Stomach (tissue), 9 donors: Measurements from ENCODE around the gene BTN2A1. TPM values are rescaled to one million over a fixed set of nuclear protein-coding genes. Genes with fewer than 3 reads are reported as not detected.
"Not testable (repeated sequence)": the region's sequence is repeated elsewhere in the genome, so short reads cannot be mapped to it uniquely, and the experiment has no call there.

Experiments used
- DNase-seq, 2 donors: peaks; one replicate each; pipeline versions ENCODE4 v3.0.0 to v3.0.0-alpha.2; 2013 to 2019
- H3K27ac ChIP-seq, 5 donors: fragments of 200-600 bp in 4 of 5; sonication (generic) in 4 of 5; one replicate each; pipeline ENCODE4 v1.5.1; 2013 to 2019; ENCODE audit warnings: mild to moderate bottlenecking in 1 of 5, moderate library complexity in 1 of 5
- H3K27me3 ChIP-seq, 3 donors: fragments of 200-600 bp; sonication (generic); one replicate each; pipeline ENCODE4 v1.5.1; 2017 to 2019; ENCODE audit warnings: mixed run types in 1 of 3
- H3K36me3 ChIP-seq, 4 donors: fragments of 200-600 bp; sonication (generic); 1 replicate in 3 of 4; 2 replicates in 1 of 4; pipeline ENCODE4 v1.5.1; 2016 to 2019
- H3K4me1 ChIP-seq, 4 donors: fragments of 200-600 bp; sonication (generic); one replicate each; pipeline ENCODE4 v1.5.1; 2016 to 2019
- H3K4me3 ChIP-seq, 4 donors: fragments of 200-600 bp; sonication (generic) in 3 of 4; one replicate each; pipeline ENCODE4 v1.5.1; 2016 to 2019; ENCODE audit warnings: mild to moderate bottlenecking in 1 of 4
- H3K9me3 ChIP-seq, 4 donors: fragments of 200-600 bp; sonication (generic); one replicate each; pipeline ENCODE4 v1.5.1; 2016 to 2019
- EP300 ChIP-seq: sonication (generic); formaldehyde crosslinking; IDR thresholded peaks from one replicate; pipeline ENCODE4 v1.6.1; 2017; ENCODE audit warnings: antibody characterized with exemption
- POLR2A ChIP-seq, 4 donors: fragments of 450-650 bp; IDR thresholded peaks; one replicate each; pipeline ENCODE4 v1.6.1; 2016; ENCODE audit warnings: antibody characterized with exemption in 4 of 4, control low read depth in 2 of 4, mild to moderate bottlenecking in 1 of 4, moderate library complexity in 1 of 4
- POLR2AphosphoS5 ChIP-seq, 3 donors: sonication (generic); formaldehyde crosslinking; IDR thresholded peaks; one replicate each; pipeline ENCODE4 v1.6.1; 2016; ENCODE audit warnings: antibody characterized with exemption in 3 of 3
- WGBS, 5 donors: extraction: QIAGEN DNeasy Blood & Tissue Kit in 3 of 5; methylation state at CpG; one replicate each; pipeline versions ENCODE4 v1.1.5 to v1.1.7; 2013 to 2018; 5-methylcytosine and 5-hydroxymethylcytosine counted together
- intact Hi-C: fragments of 100-400 bp; cut with DNase I; formaldehyde crosslinking; loops from one replicate; pipeline ENCODE4 v1.15.1; 2023; ENCODE audit warnings: low total_unique reads
- polyA plus RNA-seq, 3 donors: library from polyadenylated mRNA; stranded (reverse); fragments of 200-250 nt; gene quantifications; one replicate each; pipeline ENCODE4 v1.2.3, GENCODE V29; 2013
- total RNA-seq, 5 donors: library from RNA; depleted of rRNA; stranded (reverse); fragments of >200 nt; gene quantifications; one replicate each; pipeline versions ENCODE4 v1.1.0 to v1.2.3, GENCODE V29; 2014 to 2016
- TF ChIP-seq, protein P1 (sequence below), 7 experiments: fragments of 450-650 bp in 4 of 7; fragments of 200-600 bp in 3 of 7; sonication (generic) in 3 of 7; IDR thresholded peaks; one replicate each; pipeline ENCODE4 v1.5.1; 2016 to 2019; ENCODE audit warnings: antibody characterized with exemption in 7 of 7, control low read depth in 2 of 7, mild to moderate bottlenecking in 1 of 7
- donor health status: healthy with polysubstance abuse.
- donor health status: Bipolar disorder and iron deficiency.
- donor health status: healthy.

The BTN2A1 gene
- total and polyA plus RNA-seq, 8 donors = 2.9 to 16.9 (median 10.7) TPM

DNA sequence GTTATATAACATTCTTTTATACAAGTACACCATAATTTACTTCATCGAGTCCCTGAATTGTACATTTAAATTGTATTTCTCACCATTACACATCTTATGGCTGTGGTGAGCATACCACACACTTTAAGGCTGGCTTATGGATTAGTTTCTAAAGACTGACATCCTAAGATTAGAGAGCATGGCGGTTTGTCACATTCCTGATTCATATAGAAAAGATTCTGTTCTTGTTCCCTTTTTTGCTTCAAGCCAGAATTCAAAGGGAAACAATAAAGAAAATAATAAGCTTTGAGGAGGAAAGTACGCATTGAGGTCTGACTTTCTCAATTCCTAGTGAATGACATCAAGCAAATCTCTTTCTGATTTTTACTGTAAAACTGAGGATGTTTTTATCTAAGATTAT lies 44.9 kb downstream of the BTN2A1 start:
- no peaks in the 10 kb centered on the region for H3K9me3 ChIP-seq
- peaks cover 0 to 58% (median 25%) of the 10 kb centered on the region in 3 donors for H3K27me3 ChIP-seq
- DNase-seq = no peak
- WGBS, 5 donors = 88 to 93% (median 90%) methylated on average over 3 of the region's 3 CpGs
- H3K27ac ChIP-seq = no peak overlapping the region
- H3K4me1 ChIP-seq = peaks cover 13 to 15% (median 14%) of the 10 kb centered on the region in 4 donors
- TF ChIP-seq, protein P1, sequence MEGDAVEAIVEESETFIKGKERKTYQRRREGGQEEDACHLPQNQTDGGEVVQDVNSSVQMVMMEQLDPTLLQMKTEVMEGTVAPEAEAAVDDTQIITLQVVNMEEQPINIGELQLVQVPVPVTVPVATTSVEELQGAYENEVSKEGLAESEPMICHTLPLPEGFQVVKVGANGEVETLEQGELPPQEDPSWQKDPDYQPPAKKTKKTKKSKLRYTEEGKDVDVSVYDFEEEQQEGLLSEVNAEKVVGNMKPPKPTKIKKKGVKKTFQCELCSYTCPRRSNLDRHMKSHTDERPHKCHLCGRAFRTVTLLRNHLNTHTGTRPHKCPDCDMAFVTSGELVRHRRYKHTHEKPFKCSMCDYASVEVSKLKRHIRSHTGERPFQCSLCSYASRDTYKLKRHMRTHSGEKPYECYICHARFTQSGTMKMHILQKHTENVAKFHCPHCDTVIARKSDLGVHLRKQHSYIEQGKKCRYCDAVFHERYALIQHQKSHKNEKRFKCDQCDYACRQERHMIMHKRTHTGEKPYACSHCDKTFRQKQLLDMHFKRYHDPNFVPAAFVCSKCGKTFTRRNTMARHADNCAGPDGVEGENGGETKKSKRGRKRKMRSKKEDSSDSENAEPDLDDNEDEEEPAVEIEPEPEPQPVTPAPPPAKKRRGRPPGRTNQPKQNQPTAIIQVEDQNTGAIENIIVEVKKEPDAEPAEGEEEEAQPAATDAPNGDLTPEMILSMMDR (IDR thresholded peaks at IDR 0.05) = no peak
- intact Hi-C loops = no loop called here
- H3K4me3 ChIP-seq = no peak overlapping the region
- no peaks in the 10 kb centered on the region for H3K36me3 ChIP-seq

DNA sequence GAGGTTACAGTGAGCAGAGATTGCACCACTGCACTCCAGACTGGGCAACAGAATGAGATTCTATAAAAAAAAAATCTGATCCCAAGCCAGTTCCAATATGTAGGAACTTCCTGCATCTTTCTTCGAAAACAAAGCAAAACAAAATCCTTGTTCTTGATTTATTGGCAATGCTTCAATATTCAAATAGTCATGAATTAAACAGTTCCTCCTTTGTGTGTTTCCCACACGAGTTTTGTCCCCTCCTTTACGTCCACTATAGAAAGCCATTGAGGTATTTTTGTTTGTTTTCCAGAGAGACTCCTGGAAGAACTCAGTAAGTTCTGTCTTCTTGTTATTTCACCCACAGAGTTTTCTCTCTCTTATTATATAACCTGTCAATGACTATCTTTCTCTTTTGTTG lies 49.9 kb downstream of the BTN2A1 start:
- no peak for DNase-seq
- no peak overlapping the region for H3K27ac ChIP-seq
- intact Hi-C loops = no loop called here
- H3K4me1 ChIP-seq = no peaks in the 10 kb centered on the region
- H3K4me3 ChIP-seq = no peak overlapping the region
- H3K9me3 ChIP-seq = no peaks in the 10 kb centered on the region
- TF ChIP-seq, protein P1 (IDR thresholded peaks at IDR 0.05) = no peak
- no peak for TF ChIP-seq EP300
- no peak for TF ChIP-seq POLR2A (IDR thresholded peaks at IDR 0.05)
- no peak for TF ChIP-seq POLR2AphosphoS5 (IDR thresholded peaks at IDR 0.05)
- WGBS, 5 donors = 47 to 68% (median 53%) methylated on average over 3 of the region's 3 CpGs
- H3K27me3 ChIP-seq = peaks cover 0 to 32% (median 5%) of the 10 kb centered on the region in 3 donors
- no peaks in the 10 kb centered on the region for H3K36me3 ChIP-seq

DNA sequence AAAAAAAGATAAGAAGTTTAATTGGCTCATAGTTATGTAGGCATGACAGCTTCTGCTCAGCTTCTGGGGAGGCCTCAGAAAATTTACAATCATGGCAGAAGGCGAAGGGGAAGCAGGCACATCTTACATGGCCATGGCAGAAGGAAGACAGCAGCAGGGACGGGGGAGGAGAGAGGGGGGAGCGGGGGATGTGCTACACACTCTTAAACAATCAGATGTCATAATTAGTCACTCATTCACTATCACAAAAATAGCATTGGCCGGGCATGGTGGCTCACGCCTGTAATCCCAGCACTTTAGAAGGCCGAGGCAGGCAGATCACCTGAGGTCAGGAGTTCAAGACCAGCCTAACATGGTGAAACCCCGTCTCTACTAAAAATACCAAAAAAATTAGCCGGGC lies 53.3 kb downstream of the BTN2A1 start:
- 81 to 88% (median 84%) methylated on average over 8 of the region's 8 CpGs for WGBS, 5 donors
- H3K27me3 ChIP-seq, H3K9me3 ChIP-seq, H3K27ac ChIP-seq, DNase-seq, H3K4me1 ChIP-seq, H3K4me3 ChIP-seq, intact Hi-C loops, H3K36me3 ChIP-seq: not testable (repeated sequence)

DNA sequence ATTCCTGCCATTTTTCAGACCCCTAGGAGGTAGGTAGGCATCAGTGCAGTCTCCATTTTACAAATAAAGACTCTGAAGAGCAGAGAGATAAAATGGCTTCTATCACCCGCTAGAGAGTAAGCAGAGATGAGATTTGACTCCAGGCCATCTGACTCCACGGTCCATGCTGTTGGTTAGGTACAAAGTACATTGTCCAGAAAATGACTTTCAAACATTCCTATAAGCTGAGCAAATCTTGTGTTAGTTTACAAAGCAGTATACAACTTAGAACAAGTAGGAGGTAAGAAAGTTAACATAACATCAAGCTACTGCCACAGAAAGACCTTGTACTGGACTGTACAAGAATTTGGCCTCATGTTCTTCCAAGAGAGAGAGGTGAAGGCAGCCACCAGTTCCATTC lies 57.2 kb downstream of the BTN2A1 start:
- no peaks in the 10 kb centered on the region for H3K27me3 ChIP-seq
- no peak for DNase-seq
- H3K27ac ChIP-seq = no peak overlapping the region
- H3K4me1 ChIP-seq = peaks cover 0 to under 1% (median under 1%) of the 10 kb centered on the region in 4 donors
- TF ChIP-seq POLR2A (IDR thresholded peaks at IDR 0.05) (no peak), EP300 (no peak), POLR2AphosphoS5 (IDR thresholded peaks at IDR 0.05) (no peak)
- TF ChIP-seq, protein P1 (IDR thresholded peaks at IDR 0.05) = no peak
- H3K4me3 ChIP-seq = no peak overlapping the region
- H3K9me3 ChIP-seq = no peaks in the 10 kb centered on the region
- WGBS, 5 donors = 53 to 60% (median 58%) methylated on average over 2 of the region's 2 CpGs
- intact Hi-C loops = no loop called here
- no peaks in the 10 kb centered on the region for H3K36me3 ChIP-seq

DNA sequence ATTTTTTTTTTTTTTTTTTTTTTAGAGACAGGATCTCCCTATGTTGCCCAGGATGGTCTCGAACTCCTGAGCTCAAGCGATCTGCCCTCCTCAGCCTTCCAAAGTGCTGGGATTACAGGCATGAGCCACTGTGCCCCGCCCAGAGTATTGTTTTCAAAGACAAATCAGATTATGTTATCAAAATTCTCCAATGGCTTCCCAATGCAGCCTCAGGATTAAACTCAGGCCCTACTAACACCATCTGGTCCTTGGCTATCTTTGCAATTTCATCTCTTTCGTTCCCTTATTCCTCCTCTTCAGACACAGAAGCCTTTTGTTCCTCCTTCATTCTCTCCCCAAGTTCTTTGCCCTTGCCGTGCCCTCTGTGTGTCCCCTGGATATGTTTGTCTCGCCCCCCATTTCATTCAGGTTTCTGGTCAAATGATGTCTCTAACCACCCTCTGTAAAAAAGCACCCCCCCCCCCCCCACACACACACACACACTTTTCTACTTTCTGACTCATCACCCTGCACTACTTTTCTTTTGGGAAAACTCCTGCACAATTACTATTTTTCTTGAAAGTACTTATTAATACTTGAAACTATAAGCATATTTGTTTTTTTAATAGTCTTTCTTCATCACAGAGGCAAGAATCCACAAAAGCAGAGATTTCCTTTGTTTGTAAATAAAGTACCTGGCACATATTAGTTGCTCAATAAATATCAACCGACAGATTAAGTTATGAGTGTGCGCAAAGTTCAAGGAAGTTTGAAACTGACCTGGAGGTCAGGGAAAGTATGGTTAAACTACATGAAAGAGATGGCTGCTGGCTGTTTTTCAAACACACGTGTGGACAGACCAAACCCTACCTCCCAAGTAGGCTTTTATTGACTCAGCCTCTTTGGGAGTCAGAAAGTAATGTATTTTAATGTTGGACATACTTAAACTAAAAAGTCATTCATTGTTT lies 59.0 kb downstream of the BTN2A1 start:
- no peak for DNase-seq
- TF ChIP-seq POLR2A (IDR thresholded peaks at IDR 0.05) = no peak
- TF ChIP-seq, protein P1 (IDR thresholded peaks at IDR 0.05) = no peak
- TF ChIP-seq EP300 = no peak
- no peak for TF ChIP-seq POLR2AphosphoS5 (IDR thresholded peaks at IDR 0.05)
- intact Hi-C loops = no loop called here
- no peak overlapping the region for H3K4me3 ChIP-seq
- H3K4me1 ChIP-seq = peaks cover 0 to 8% (median 4%) of the 10 kb centered on the region in 4 donors
- no peak overlapping the region for H3K27ac ChIP-seq
- H3K36me3 ChIP-seq = no peaks in the 10 kb centered on the region
- H3K9me3 ChIP-seq = no peaks in the 10 kb centered on the region
- H3K27me3 ChIP-seq = no peaks in the 10 kb centered on the region
- 64 to 75% (median 67%) methylated on average over 9 of the region's 9 CpGs for WGBS, 5 donors
